NK-92 (cell line): ENCODE results near the gene ARAP2.

Experiments used
- DNase-seq: peaks from one replicate; lab custom pipeline; 2025; ENCODE audit not compliant: unreplicated experiment; lab: John Stamatoyannopoulos, UW

Gene ARAP2

DNA sequence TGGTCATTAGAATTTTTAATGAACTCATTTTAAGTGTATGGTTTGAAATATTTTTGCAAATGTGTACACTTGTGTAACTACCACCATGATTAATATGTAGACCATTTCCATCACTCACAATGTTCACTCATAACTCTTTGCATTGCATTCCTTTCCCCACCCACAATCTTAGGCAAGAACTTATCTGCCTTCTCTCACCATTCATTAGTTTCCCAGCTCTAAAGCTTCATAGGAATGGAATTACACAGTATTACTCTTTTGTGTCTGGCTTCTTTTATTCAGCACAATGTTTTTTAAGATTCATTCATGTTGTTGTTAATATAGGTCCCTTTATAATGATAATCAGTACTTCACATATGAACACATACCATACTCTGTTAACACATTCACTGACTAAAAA lies 106.1 kb downstream of the ARAP2 start:
- no peak for DNase-seq

DNA sequence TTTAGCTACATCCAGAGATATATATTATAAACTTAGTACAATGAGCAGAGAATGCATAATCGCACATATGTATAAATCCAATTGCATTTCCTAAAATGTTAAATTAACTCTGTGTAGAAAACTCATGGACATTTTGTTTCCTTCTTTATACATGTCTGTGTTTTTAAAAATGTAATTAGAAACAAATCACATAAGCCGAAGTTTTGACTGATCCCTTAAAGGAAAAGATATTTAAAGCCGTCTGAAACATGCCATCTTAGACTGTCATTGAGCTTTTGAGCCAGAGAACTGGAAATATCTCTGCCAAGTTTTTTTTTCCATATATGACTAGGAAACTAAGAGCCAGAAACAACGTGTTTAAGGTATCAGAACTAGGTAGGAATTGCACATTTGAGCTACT lies 107.0 kb downstream of the ARAP2 start:
- DNase-seq = no peak

DNA sequence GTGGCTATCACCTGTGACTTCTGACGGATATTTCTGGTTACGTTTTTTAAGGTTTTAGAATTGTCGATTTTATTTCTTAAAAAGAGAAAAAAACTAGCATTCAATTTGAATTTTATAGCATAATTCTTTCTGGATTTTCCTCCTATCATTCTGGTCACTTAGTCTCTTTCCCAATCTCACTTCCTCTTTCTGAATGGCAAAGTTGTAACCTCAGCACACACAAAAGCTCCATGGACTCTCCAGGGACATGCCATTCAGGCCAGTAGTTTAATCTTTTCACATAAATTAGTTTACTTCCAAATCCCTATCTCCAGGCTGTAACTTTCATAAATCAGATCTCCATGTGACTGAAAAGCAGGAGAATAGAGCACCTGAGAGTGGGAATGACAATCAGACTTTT lies 110.7 kb downstream of the ARAP2 start:
- DNase-seq = no peak

- no peak for DNase-seq
Measured at GRCh38 chr4:36133086-36133485, 111.2 kb downstream of the ARAP2 start.

- DNase-seq = no peak
Measured at GRCh38 chr4:36130641-36131040, 113.7 kb downstream of the ARAP2 start.

- DNase-seq = no peak
Measured at GRCh38 chr4:36128689-36129088, 115.6 kb downstream of the ARAP2 start.

GRCh38 chr4:36123906-36124305 lies 120.4 kb downstream of the ARAP2 start:
- no peak for DNase-seq

GRCh38 chr4:36115312-36115711 lies 129.0 kb downstream of the ARAP2 start:
- no peak for DNase-seq

DNA sequence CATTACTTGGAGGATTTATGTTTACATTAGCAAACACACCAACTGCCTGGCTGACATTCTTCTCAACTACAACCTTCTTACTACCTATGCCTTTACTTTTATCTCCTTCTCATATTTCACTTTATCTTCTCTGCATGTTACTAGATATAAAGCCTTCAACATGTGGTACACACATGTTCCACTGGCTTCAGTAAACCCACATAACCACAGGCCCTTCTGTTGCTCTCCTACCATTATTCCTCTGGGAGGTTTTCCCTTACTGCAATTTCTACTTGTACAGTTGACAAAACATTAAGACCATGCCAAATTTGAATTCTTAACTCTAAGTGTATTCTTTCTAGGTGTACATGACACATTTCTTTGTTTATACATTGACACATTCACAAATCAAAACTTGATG lies 133.1 kb downstream of the ARAP2 start:
- no peak for DNase-seq

- DNase-seq = no peak
Measured at GRCh38 chr4:36099509-36099908, 144.8 kb downstream of the ARAP2 start.

- no peak for DNase-seq
Measured at GRCh38 chr4:36094995-36095394, 149.3 kb downstream of the ARAP2 start.

GRCh38 chr4:36091997-36092396 lies 152.3 kb downstream of the ARAP2 start:
- DNase-seq = no peak

DNA sequence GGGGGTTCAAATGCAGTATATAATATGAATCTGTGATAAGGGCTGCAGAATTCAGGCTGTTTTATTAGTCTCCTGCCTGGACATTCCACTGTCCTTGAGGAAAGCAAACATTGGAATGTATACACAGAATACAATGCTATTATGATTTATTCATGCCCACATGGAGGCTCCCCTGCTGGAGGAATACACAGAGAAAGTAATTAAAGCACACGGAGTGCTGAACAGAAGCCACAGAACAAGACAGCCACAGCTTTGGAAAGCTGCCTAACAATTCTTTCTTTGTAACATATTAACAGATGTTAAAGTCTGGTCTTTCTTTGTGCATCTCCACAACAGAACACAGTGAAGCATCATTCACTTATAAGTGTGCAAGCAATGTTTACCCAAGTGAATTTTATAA lies 155.8 kb downstream of the ARAP2 start:
- no peak for DNase-seq

GRCh38 chr4:36086261-36086786 lies 158.0 kb downstream of the ARAP2 start:
- DNase-seq = no peak

- no peak for DNase-seq
Measured at GRCh38 chr4:36082817-36083216, 161.5 kb downstream of the ARAP2 start.

DNA sequence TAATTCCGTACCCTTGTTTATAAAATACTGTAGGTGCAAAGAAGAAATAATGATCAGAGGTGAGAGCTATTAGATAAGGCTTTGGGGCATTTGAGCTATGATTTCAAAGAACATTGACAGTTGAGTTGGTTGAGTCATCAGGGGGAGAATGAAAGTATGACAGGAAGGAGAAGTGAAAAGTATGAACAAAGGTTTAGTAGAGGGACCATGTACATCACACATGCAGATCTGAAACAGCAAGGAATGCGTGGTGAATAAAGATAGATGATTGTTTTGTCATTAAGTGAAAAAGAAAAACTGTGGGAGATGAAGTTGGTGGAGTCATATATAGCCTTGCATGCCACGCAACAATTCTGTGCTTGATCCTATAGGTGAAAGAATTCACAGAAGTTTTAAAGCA lies 163.1 kb downstream of the ARAP2 start:
- DNase-seq = no peak

GRCh38 chr4:36079666-36080065 lies 164.6 kb downstream of the ARAP2 start:
- DNase-seq = no peak

DNA sequence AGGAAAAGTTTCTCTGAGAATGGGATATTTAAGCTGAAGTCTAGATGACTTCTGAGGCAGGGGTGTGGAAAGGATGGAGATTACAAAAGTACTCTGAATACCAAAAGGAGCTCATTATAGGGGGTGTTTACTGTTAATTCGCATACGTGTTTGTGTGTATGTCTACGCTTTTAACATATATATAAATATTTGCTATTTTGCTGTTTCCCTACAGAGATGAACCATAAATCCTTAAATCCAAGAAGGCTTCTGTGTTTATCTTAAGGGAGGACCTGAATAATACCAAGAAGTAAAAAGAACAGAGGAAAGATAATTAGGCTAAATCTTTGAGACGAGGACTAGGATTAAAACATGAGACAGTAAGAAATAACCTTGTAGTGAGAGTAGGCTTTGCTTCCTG lies 166.0 kb downstream of the ARAP2 start:
- DNase-seq = no peak

GRCh38 chr4:36072529-36072928 lies 171.8 kb downstream of the ARAP2 start:
- no peak for DNase-seq

DNA sequence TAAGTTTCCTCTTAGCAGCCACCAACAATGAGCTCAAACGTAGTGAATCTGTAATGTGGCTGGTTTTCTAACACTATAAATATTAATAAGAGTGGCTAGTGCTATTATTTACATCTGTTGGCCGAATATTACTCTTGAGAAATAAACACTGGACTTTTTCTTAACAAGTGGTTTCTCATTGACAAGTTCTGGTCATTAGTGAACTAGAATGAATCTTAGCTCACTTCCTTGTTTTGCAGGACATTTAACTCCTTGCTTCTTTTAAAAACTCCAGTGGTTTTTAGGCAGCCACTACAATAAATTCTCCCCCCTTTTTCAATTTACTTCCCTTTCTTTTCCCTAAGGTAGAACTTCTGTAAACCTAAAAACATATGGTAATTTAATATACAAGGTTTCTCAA lies 177.2 kb downstream of the ARAP2 start:
- no peak for DNase-seq

- DNase-seq = no peak
Measured at GRCh38 chr4:36065274-36065871, 178.9 kb downstream of the ARAP2 start.

GRCh38 chr4:36064117-36064516 lies 180.2 kb downstream of the ARAP2 start:
- DNase-seq = no peak

DNA sequence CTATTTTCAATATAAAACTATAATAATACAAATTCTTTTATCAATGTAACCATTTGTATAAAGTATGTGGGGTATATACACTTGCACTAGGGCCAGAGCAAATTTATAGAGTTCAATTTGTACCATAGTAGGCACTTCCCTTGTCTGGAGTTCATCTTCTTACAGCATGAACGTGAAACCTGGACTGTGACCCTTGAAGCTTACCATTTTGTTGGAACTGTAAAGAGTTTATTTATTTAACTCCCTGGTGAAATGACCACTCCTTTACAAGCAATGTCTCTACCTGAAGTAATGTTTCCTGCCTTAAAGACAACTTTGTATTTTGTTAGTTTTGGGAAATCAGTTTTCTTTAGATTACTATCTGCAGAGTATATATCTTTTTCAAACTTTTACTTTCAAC lies 188.2 kb downstream of the ARAP2 start:
- DNase-seq = no peak
